ENCODE data around the gene COL5A1. TPM values are rescaled to one million over a fixed set of nuclear protein-coding genes. Genes with fewer than 3 reads are reported as not detected.
A peak's percentile ranks its signal among the peaks of the same experiment; 100 is the strongest.

The COL5A1 gene
- total and polyA plus RNA-seq, 4 donors = 12.2 to 169 (median 65.4) TPM

- Histone ChIP-seq H3K4me1 (ENCODE audit: control insufficient read depth in 5 of 5, insufficient read depth in 5 of 5, low read length in 5 of 5) (peaks cover 0 to 26% (median 2%) of the 10 kb centered on the region in 5 donors), H3K27ac (ENCODE audit: low read depth in 1 of 2, low read length in 1 of 2) (no peak overlapping the region), H3K9ac (ENCODE audit: insufficient read depth in 1 of 2, low read length in 2 of 2) (no peak overlapping the region), H3K9me3 (ENCODE audit: control insufficient read depth in 4 of 4, insufficient read depth in 3 of 4, low read length in 3 of 4) (peaks cover 0 to 3% (median 0%) of the 10 kb centered on the region in 4 donors), H3K4me3 (no peak overlapping the region), H3K27me3 (ENCODE audit: control insufficient read depth in 3 of 3, insufficient read depth in 3 of 3, low read length in 2 of 3) (no peaks in the 10 kb centered on the region), H3K36me3 (ENCODE audit: control insufficient read depth in 4 of 4, insufficient read depth in 4 of 4, low read length in 4 of 4) (no peaks in the 10 kb centered on the region)
- DNase-seq (no peak), ATAC-seq (ENCODE audit: insufficient read depth, low FRiP score) (no peak)
- TF ChIP-seq CTCF (IDR thresholded peaks at IDR 0.05; ENCODE audit: control extremely low read depth, extremely low read depth) = no peak
- 90 to 93% methylated on average over 25 of the region's 25 CpGs for WGBS, 2 donors
These were observed 44.3 kb upstream of the COL5A1 start for GRCh38 chr9:134597041-134597913.

- 58 to 65% methylated on average over 27 of the region's 27 CpGs for WGBS, 2 donors
- no peak overlapping the region for H3K27ac ChIP-seq (ENCODE audit: low read depth in 1 of 2, low read length in 1 of 2)
- DNase-seq (peak; percentile 65 to 80 (median 70)), ATAC-seq (ENCODE audit: insufficient read depth, low FRiP score) (no peak)
- H3K4me3 ChIP-seq = no peak overlapping the region
- H3K9me3 ChIP-seq (ENCODE audit: control insufficient read depth in 4 of 4, insufficient read depth in 3 of 4, low read length in 3 of 4) = peaks cover 0 to 3% (median 0%) of the 10 kb centered on the region in 4 donors
- H3K27me3 ChIP-seq (ENCODE audit: control insufficient read depth in 3 of 3, insufficient read depth in 3 of 3, low read length in 2 of 3) = no peaks in the 10 kb centered on the region
- H3K36me3 ChIP-seq (ENCODE audit: control insufficient read depth in 4 of 4, insufficient read depth in 4 of 4, low read length in 4 of 4) = no peaks in the 10 kb centered on the region
- H3K9ac ChIP-seq (ENCODE audit: insufficient read depth in 1 of 2, low read length in 2 of 2) = no peak overlapping the region
- TF ChIP-seq CTCF (IDR thresholded peaks at IDR 0.05; ENCODE audit: control extremely low read depth, extremely low read depth) = no peak
- H3K4me1 ChIP-seq (ENCODE audit: control insufficient read depth in 5 of 5, insufficient read depth in 5 of 5, low read length in 5 of 5) = peaks cover 0 to 28% (median 2%) of the 10 kb centered on the region in 5 donors
These were observed 43.4 kb upstream of the COL5A1 start for GRCh38 chr9:134597957-134598883.

GRCh38 chr9:134598884-134599245 lies 42.7 kb upstream of the COL5A1 start:
- Histone ChIP-seq H3K27me3 (ENCODE audit: control insufficient read depth in 3 of 3, insufficient read depth in 3 of 3, low read length in 2 of 3) (no peaks in the 10 kb centered on the region), H3K9me3 (ENCODE audit: control insufficient read depth in 4 of 4, insufficient read depth in 3 of 4, low read length in 3 of 4) (peaks cover 0 to 3% (median 0%) of the 10 kb centered on the region in 4 donors), H3K4me3 (no peak overlapping the region), H3K4me1 (ENCODE audit: control insufficient read depth in 5 of 5, insufficient read depth in 5 of 5, low read length in 5 of 5) (peaks cover 0 to 28% (median 2%) of the 10 kb centered on the region in 5 donors), H3K27ac (ENCODE audit: low read depth in 1 of 2, low read length in 1 of 2) (no peak overlapping the region), H3K36me3 (ENCODE audit: control insufficient read depth in 4 of 4, insufficient read depth in 4 of 4, low read length in 4 of 4) (no peaks in the 10 kb centered on the region), H3K9ac (ENCODE audit: insufficient read depth in 1 of 2, low read length in 2 of 2) (no peak overlapping the region)
- no peak for TF ChIP-seq CTCF (IDR thresholded peaks at IDR 0.05; ENCODE audit: control extremely low read depth, extremely low read depth)
- DNase-seq (peak in 2 of 3 donors; percentile 33 to 40), ATAC-seq (ENCODE audit: insufficient read depth, low FRiP score) (no peak)
- 77 to 79% methylated on average over 11 of the region's 11 CpGs for WGBS, 2 donors

All from lung (tissue), 12 donors.